ENCODE data around the gene MEN1.

- TF ChIP-seq CTCF (IDR thresholded peaks at IDR 0.05) (no peak), POLR2A (IDR thresholded peaks at IDR 0.05) (no peak)
These were observed 37.9 kb downstream of the MEN1 start for GRCh38 chr11:64772303-64773018.
